ENCODE results near the gene KRT6C. TPM values are rescaled to one million over a fixed set of nuclear protein-coding genes. Genes with fewer than 3 reads are reported as not detected.

Gene KRT6C
- total RNA-seq, 1 experiment from 2014 or later = not detected

GRCh38 chr12:52425466-52425865 lies 48.1 kb downstream of the KRT6C start:
- no peak for DNase-seq
- H3K27me3 Mint-ChIP-seq (ENCODE audit: unreplicated experiment) = peaks cover 53% of the 10 kb centered on the region
- no peaks in the 10 kb centered on the region for H3K9me3 Mint-ChIP-seq (ENCODE audit: low read depth, unreplicated experiment)
- intact Hi-C loops (cut with micrococcal nuclease; ENCODE audit: unreplicated experiment) = no loop called here
- H3K4me3 Mint-ChIP-seq (ENCODE audit: low read depth, unreplicated experiment) = no peak overlapping the region
- BruUV-seq (replicated peaks) = no TSS peak
- no peak for TF ChIP-seq CTCF (IDR thresholded peaks at IDR 0.05; ENCODE audit: unreplicated experiment)
- H3K27ac Mint-ChIP-seq (ENCODE audit: unreplicated experiment) = no peak overlapping the region
- H3K4me1 Mint-ChIP-seq (ENCODE audit: low read depth, unreplicated experiment) = no peaks in the 10 kb centered on the region
- CTCF ChIA-PET = no interaction called here
- no peaks in the 10 kb centered on the region for H3K36me3 Mint-ChIP-seq (ENCODE audit: insufficient read depth, unreplicated experiment)

GRCh38 chr12:52423661-52424500 lies 49.7 kb downstream of the KRT6C start:
- no peak for DNase-seq
- CTCF ChIA-PET = interaction anchor here (0.7 kb wide), 1 partner anchor 394 kb away, joined by 4 read pairs; no protein-coding TSS in a partner anchor
- Mint-ChIP-seq H3K27ac (ENCODE audit: unreplicated experiment) (no peak overlapping the region), H3K4me3 (ENCODE audit: low read depth, unreplicated experiment) (no peak overlapping the region), H3K27me3 (ENCODE audit: unreplicated experiment) (peaks cover 49% of the 10 kb centered on the region), H3K36me3 (ENCODE audit: insufficient read depth, unreplicated experiment) (no peaks in the 10 kb centered on the region), H3K9me3 (ENCODE audit: low read depth, unreplicated experiment) (no peaks in the 10 kb centered on the region), H3K4me1 (ENCODE audit: low read depth, unreplicated experiment) (no peaks in the 10 kb centered on the region)
- intact Hi-C loops (cut with micrococcal nuclease; ENCODE audit: unreplicated experiment) = no loop called here
- TF ChIP-seq CTCF (IDR thresholded peaks at IDR 0.05; ENCODE audit: unreplicated experiment) = no peak
- no TSS peak for BruUV-seq (replicated peaks)

GRCh38 chr12:52423035-52423434 lies 50.6 kb downstream of the KRT6C start:
- Mint-ChIP-seq H3K27ac (ENCODE audit: unreplicated experiment) (no peak overlapping the region), H3K9me3 (ENCODE audit: low read depth, unreplicated experiment) (no peaks in the 10 kb centered on the region), H3K36me3 (ENCODE audit: insufficient read depth, unreplicated experiment) (no peaks in the 10 kb centered on the region), H3K4me3 (ENCODE audit: low read depth, unreplicated experiment) (no peak overlapping the region), H3K27me3 (ENCODE audit: unreplicated experiment) (peaks cover 42% of the 10 kb centered on the region), H3K4me1 (ENCODE audit: low read depth, unreplicated experiment) (no peaks in the 10 kb centered on the region)
- no peak for DNase-seq
- intact Hi-C loops (cut with micrococcal nuclease; ENCODE audit: unreplicated experiment) = no loop called here
- CTCF ChIA-PET = interaction anchor here (0.7 kb wide), 1 partner anchor 393 kb away, joined by 4 read pairs; no protein-coding TSS in a partner anchor
- no TSS peak for BruUV-seq (replicated peaks)
- TF ChIP-seq CTCF (IDR thresholded peaks at IDR 0.05; ENCODE audit: unreplicated experiment) = no peak

- intact Hi-C loops (cut with micrococcal nuclease; ENCODE audit: unreplicated experiment) = no loop called here
- BruUV-seq (replicated peaks) = no TSS peak
- H3K27me3 Mint-ChIP-seq (ENCODE audit: unreplicated experiment) = peaks cover 55% of the 10 kb centered on the region
- TF ChIP-seq CTCF (IDR thresholded peaks at IDR 0.05; ENCODE audit: unreplicated experiment) = no peak
- no peaks in the 10 kb centered on the region for H3K36me3 Mint-ChIP-seq (ENCODE audit: insufficient read depth, unreplicated experiment)
- no peak overlapping the region for H3K4me3 Mint-ChIP-seq (ENCODE audit: low read depth, unreplicated experiment)
- CTCF ChIA-PET = interaction anchor here (0.7 kb wide), 1 partner anchor 125 kb away, joined by 6 read pairs; no protein-coding TSS in a partner anchor
- H3K9me3 Mint-ChIP-seq (ENCODE audit: low read depth, unreplicated experiment) = no peaks in the 10 kb centered on the region
- no peak for DNase-seq
- H3K27ac Mint-ChIP-seq (ENCODE audit: unreplicated experiment) = no peak overlapping the region
- H3K4me1 Mint-ChIP-seq (ENCODE audit: low read depth, unreplicated experiment) = no peaks in the 10 kb centered on the region
Observed at GRCh38 chr12:52419656-52420055, 53.9 kb downstream of the KRT6C start.

Measured in Calu3 (cell line).